Panc1 (cell line): Measurements from ENCODE around the gene ADAMTS15. TPM values are rescaled to one million over a fixed set of nuclear protein-coding genes. Genes with fewer than 3 reads are reported as not detected.

Experiments
- ATAC-seq: fragments of 200-7000 bp; cut with Tn5 transposase; 2 replicates; pipeline ENCODE4 v1.9.1; 2020; ENCODE audit warnings: mild to moderate bottlenecking, moderate library complexity
- BruUV-seq: library from RNA; stranded (reverse); fragments of 400-500 nt; replicated peaks from 2 replicates; lab custom pipeline; 2021; lab: Mats Ljungman, UMichigan
- CTCF ChIA-PET: fragments of 300-600 bp; sonication (Branson Sonifier 250); formaldehyde crosslinking; loops from one replicate; lab custom pipeline; 2022; ENCODE audit warnings: antibody characterized with exemption; lab: Charles Lee
- POLR2A ChIA-PET: fragments of 300-600 bp; sonication (Branson Sonifier 250); formaldehyde crosslinking; loops from one replicate; lab custom pipeline; 2022; ENCODE audit warnings: antibody characterized with exemption; lab: Charles Lee
- DNase-seq: peaks from one replicate; pipeline ENCODE4 v3.0.0-alpha.2; 2010; ENCODE audit warnings: low read depth, low spot score
- H3K27ac ChIP-seq: 2 replicates; pipeline ENCODE4 v1.5.1; 2011; ENCODE audit warnings: mild to moderate bottlenecking, low read length, inconsistent platforms
- H3K27me3 ChIP-seq: fragments of 200-500 bp; sonication (Bioruptor generic); 2 replicates; pipeline ENCODE4 v1.6.0; 2014; ENCODE audit warnings: low read length, inconsistent platforms; ENCODE audit not compliant: control insufficient read depth, insufficient read depth
- H3K36me3 ChIP-seq: fragments of 200-500 bp; sonication (Bioruptor generic); 2 replicates; pipeline ENCODE4 v1.5.1; 2014; ENCODE audit warnings: inconsistent platforms, mild to moderate bottlenecking, low read length, moderate library complexity; ENCODE audit not compliant: control insufficient read depth, insufficient read depth
- H3K4me1 ChIP-seq: 2 replicates; pipeline ENCODE4 v1.5.1; 2011; ENCODE audit warnings: inconsistent platforms, mild to moderate bottlenecking, low read length, moderate library complexity; ENCODE audit not compliant: control insufficient read depth, insufficient read depth
- H3K4me3 ChIP-seq, 2 experiments: 2 replicates each; pipeline ENCODE4 v1.5.1; 2011 to 2012; ENCODE audit warnings: low read depth in 2 of 2, low read length in 2 of 2, mild to moderate bottlenecking in 2 of 2, inconsistent platforms in 1 of 2, moderate library complexity in 1 of 2
- H3K9me3 ChIP-seq: fragments of 200-500 bp; sonication (Bioruptor generic); 2 replicates; pipeline ENCODE4 v1.5.1; 2014; ENCODE audit warnings: low read depth, mild to moderate bottlenecking, inconsistent platforms, low read length, moderate library complexity; ENCODE audit not compliant: control insufficient read depth, insufficient read depth
- CTCF ChIP-seq: fragments of 450-650 bp; IDR thresholded peaks from 2 replicates; pipeline ENCODE4 v1.5.1; 2017; ENCODE audit warnings: mild to moderate bottlenecking
- POLR2AphosphoS5 ChIP-seq: IDR thresholded peaks from 2 replicates; pipeline ENCODE4 v1.6.1; 2012; ENCODE audit warnings: mild to moderate bottlenecking, low read depth, low read length, moderate library complexity
- SIN3A ChIP-seq: IDR thresholded peaks from 2 replicates; pipeline ENCODE4 v1.6.1; 2012; ENCODE audit warnings: low read depth, mild to moderate bottlenecking, low read length, moderate library complexity, borderline replicate concordance; ENCODE audit not compliant: insufficient read depth
- TCF7L2 ChIP-seq: IDR thresholded peaks from 2 replicates; pipeline ENCODE4 v1.6.1; 2011; ENCODE audit warnings: mild to moderate bottlenecking, low read depth, low read length, inconsistent platforms
- in situ Hi-C: cut with HindIII; loops from 2 replicates; pipeline ENCODE4 v1.10.0; 2016; ENCODE audit warnings: low sequenced_read_pairs, low pct_unique_long_range_greater_than_20kb
- intact Hi-C: fragments of 100-400 bp; cut with micrococcal nuclease; formaldehyde crosslinking; loops from one replicate; pipeline ENCODE4 v1.10.0; 2022; ENCODE audit not compliant: unreplicated experiment
- total RNA-seq: library from RNA; stranded (reverse); gene quantifications from one replicate; pipeline ENCODE4 v1.2.1, GENCODE V29; 2021; ENCODE audit not compliant: unreplicated experiment
- TF ChIP-seq, protein P1 (sequence below), 2 experiments: IDR thresholded peaks; 2 replicates each; pipeline ENCODE4 v1.6.1; 2011 to 2012; ENCODE audit warnings: low read depth in 2 of 2, control low read depth in 1 of 2, low read length in 1 of 2, mild to moderate bottlenecking in 1 of 2, moderate library complexity in 1 of 2; ENCODE audit not compliant: insufficient read depth in 1 of 2

Gene ADAMTS15
- total RNA-seq, 1 experiment from 2014 or later: 39.9 TPM

DNA sequence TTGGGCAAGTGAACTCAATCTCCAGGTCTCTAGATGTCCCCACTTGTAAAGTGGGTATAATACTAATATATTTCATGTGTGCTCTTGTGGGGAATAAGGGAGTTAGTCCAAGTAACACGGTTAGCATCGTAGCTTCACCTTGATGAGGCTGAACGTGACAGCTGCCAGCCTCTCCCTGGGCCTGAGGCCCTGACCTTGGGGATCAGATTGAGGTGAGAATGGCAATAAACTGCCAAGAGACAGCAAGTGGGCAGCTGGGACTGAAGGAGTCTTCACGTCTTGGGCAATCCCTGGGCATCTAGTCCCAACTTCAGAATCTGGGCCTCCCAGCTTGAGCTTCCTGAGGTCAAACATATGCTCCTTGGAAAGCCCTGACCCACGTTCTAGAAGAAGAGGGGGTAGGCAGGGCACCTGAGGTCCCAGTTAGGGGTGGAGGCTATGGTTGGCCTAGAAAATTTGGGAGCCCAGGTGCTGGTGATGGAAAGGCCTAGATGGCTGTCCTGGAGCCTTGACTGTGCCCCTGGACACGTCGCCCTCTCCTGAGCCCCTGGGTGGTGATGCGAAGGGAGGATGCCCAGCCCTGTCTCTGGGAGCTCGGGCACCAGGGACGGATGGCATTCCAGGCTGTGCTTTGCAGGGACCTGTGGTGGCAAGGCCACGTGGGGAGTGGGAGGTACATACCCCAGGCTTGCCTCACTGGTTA is 23.4 kb downstream of the ADAMTS15 start:
- CTCF ChIA-PET: no interaction called here
- intact Hi-C loops: no loop called here
- Histone ChIP-seq H3K36me3 (no peaks in the 10 kb centered on the region; the same call in none of the 2 replicates), H3K9me3 (no peaks in the 10 kb centered on the region), H3K4me3 (no peak overlapping the region), H3K27ac (no peak overlapping the region), H3K27me3 (no peaks in the 10 kb centered on the region), H3K4me1 (no peaks in the 10 kb centered on the region)
- POLR2A ChIA-PET: no interaction called here
- no peak for ATAC-seq
- no TSS peak for BruUV-seq
- no peak for DNase-seq
- in situ Hi-C loops: no loop called here
- TF ChIP-seq CTCF: no peak
- TF ChIP-seq TCF7L2: no peak
- TF ChIP-seq, protein P1, sequence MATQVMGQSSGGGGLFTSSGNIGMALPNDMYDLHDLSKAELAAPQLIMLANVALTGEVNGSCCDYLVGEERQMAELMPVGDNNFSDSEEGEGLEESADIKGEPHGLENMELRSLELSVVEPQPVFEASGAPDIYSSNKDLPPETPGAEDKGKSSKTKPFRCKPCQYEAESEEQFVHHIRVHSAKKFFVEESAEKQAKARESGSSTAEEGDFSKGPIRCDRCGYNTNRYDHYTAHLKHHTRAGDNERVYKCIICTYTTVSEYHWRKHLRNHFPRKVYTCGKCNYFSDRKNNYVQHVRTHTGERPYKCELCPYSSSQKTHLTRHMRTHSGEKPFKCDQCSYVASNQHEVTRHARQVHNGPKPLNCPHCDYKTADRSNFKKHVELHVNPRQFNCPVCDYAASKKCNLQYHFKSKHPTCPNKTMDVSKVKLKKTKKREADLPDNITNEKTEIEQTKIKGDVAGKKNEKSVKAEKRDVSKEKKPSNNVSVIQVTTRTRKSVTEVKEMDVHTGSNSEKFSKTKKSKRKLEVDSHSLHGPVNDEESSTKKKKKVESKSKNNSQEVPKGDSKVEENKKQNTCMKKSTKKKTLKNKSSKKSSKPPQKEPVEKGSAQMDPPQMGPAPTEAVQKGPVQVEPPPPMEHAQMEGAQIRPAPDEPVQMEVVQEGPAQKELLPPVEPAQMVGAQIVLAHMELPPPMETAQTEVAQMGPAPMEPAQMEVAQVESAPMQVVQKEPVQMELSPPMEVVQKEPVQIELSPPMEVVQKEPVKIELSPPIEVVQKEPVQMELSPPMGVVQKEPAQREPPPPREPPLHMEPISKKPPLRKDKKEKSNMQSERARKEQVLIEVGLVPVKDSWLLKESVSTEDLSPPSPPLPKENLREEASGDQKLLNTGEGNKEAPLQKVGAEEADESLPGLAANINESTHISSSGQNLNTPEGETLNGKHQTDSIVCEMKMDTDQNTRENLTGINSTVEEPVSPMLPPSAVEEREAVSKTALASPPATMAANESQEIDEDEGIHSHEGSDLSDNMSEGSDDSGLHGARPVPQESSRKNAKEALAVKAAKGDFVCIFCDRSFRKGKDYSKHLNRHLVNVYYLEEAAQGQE (IDR thresholded peaks at IDR 0.05; ENCODE audit: insufficient read depth in 1 of 2, low read depth in 2 of 2, low read length in 1 of 2): no peak
- no peak for TF ChIP-seq POLR2AphosphoS5
- no peak for TF ChIP-seq SIN3A

DNA sequence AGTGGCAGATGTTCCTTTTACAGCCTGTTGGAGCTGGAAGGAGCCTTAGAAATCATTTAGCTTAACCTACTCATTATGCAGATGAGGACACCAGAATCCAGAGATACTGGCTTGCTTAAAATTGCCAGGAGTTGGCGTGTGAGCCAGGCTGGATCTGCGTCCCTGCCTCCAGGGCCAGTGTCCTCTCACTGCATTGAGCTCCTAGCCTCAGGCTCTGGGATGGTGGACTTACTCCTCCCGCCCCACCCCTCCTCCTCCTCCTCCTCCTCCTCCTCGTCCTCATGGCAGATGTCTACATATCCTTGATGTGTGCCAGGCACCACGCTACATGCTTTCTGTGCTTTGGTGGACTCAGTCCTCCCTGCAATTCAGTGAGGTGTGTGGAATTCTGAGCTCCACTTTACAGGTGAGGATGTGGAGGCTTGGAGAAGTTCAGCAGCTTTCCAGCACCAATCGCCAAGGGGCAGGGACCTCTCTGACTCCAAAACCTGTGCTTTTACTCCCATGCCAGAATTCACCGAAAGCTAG is 24.1 kb downstream of the ADAMTS15 start:
- BruUV-seq: no TSS peak
- in situ Hi-C loops: no loop called here
- intact Hi-C loops: no loop called here
- no peak for DNase-seq
- TF ChIP-seq, protein P1 (IDR thresholded peaks at IDR 0.05; ENCODE audit: insufficient read depth in 1 of 2, low read depth in 2 of 2, low read length in 1 of 2): no peak
- TF ChIP-seq TCF7L2 (no peak), SIN3A (no peak), POLR2AphosphoS5 (no peak), CTCF (no peak)
- ATAC-seq: no peak
- CTCF ChIA-PET: no interaction called here
- Histone ChIP-seq H3K9me3 (no peaks in the 10 kb centered on the region), H3K4me3 (no peak overlapping the region), H3K27ac (no peak overlapping the region), H3K4me1 (peaks cover 5% of the 10 kb centered on the region), H3K27me3 (no peaks in the 10 kb centered on the region), H3K36me3 (no peaks in the 10 kb centered on the region; the same call in none of the 2 replicates)
- POLR2A ChIA-PET: interaction anchor here (0.6 kb wide), 1 partner anchor 316 kb away, joined by 7 read pairs; no protein-coding TSS in a partner anchor
